HEK293 (cell line): ENCODE measurements around the gene MAGEB4.

Experiments
- CTCF ChIA-PET: fragments of 350-600 bp; formaldehyde crosslinking; extraction: SDS; loops from one replicate; lab custom pipeline; 2021; ENCODE audit warnings: antibody characterized with exemption; lab: Yijun Ruan, JAX
- POLR2A ChIA-PET: fragments of 300-600 bp; formaldehyde crosslinking; extraction: SDS; loops from one replicate; lab custom pipeline; 2020; ENCODE audit warnings: antibody characterized with exemption, inconsistent platforms; lab: Yijun Ruan, JAX
- H3K27ac ChIP-seq: fragments of 200-500 bp; sonication (Bioruptor generic); 2 replicates; pipeline ENCODE4 v1.5.1; 2014; ENCODE audit warnings: low read depth, low read length, control low read depth, inconsistent platforms; ENCODE audit errors: extremely low read depth
- H3K36me3 ChIP-seq, 2 experiments: fragments of 200-500 bp in 1 of 2; sonication (Bioruptor generic) in 1 of 2; 1 replicate in 1 of 2; 2 replicates in 1 of 2; pipeline ENCODE4 v1.5.1; 2014 to 2017; ENCODE audit warnings: inconsistent platforms in 2 of 2, low read length in 2 of 2; ENCODE audit not compliant: control insufficient read depth in 2 of 2, insufficient read depth in 1 of 2
- H3K4me1 ChIP-seq: fragments of 200-500 bp; sonication (Bioruptor generic); 2 replicates; pipeline ENCODE4 v1.5.1; 2014; ENCODE audit warnings: mild to moderate bottlenecking, low read length, inconsistent platforms; ENCODE audit not compliant: control insufficient read depth, insufficient read depth
- H3K4me3 ChIP-seq: 2 replicates; pipeline ENCODE4 v1.5.1; 2011; ENCODE audit warnings: low read depth, mild to moderate bottlenecking, control low read depth, low read length, moderate library complexity
- H3K9me3 ChIP-seq: fragments of 200-500 bp; sonication (Bioruptor generic); 2 replicates; pipeline ENCODE4 v1.5.1; 2014; ENCODE audit warnings: low read depth, low read length, inconsistent platforms; ENCODE audit not compliant: control insufficient read depth, insufficient read depth
- GLIS2 ChIP-seq: fragments of 450-650 bp; formaldehyde crosslinking; IDR thresholded peaks from 2 replicates; pipeline ENCODE4 v1.5.1; 2016; ENCODE audit warnings: missing biosample characterization, missing genetic modification characterization
- KLF9 ChIP-seq: fragments of 450-650 bp; formaldehyde crosslinking; IDR thresholded peaks from 2 replicates; pipeline ENCODE4 v1.5.1; 2016; ENCODE audit warnings: missing biosample characterization, missing genetic modification characterization, low read depth
- SCRT2 ChIP-seq: fragments of 450-650 bp; formaldehyde crosslinking; IDR thresholded peaks from 2 replicates; pipeline ENCODE4 v1.5.1; 2016; ENCODE audit warnings: missing biosample characterization, missing genetic modification characterization
- ZBTB49 ChIP-seq: fragments of 450-650 bp; formaldehyde crosslinking; IDR thresholded peaks from 2 replicates; pipeline ENCODE4 v1.5.1; 2016; ENCODE audit warnings: missing biosample characterization, missing genetic modification characterization, low read depth
- ZNF157 ChIP-seq: fragments of 450-650 bp; formaldehyde crosslinking; IDR thresholded peaks from 2 replicates; pipeline ENCODE4 v1.5.1; 2016; ENCODE audit warnings: missing biosample characterization, missing genetic modification characterization
- ZNF280D ChIP-seq: fragments of 450-650 bp; formaldehyde crosslinking; IDR thresholded peaks from 2 replicates; pipeline ENCODE4 v1.5.1; 2016; ENCODE audit warnings: missing biosample characterization, missing genetic modification characterization
- ZNF362 ChIP-seq: fragments of 450-650 bp; formaldehyde crosslinking; IDR thresholded peaks from 2 replicates; pipeline ENCODE4 v1.5.1; 2016; ENCODE audit warnings: missing biosample characterization, missing genetic modification characterization
- ZNF560 ChIP-seq: fragments of 450-650 bp; formaldehyde crosslinking; IDR thresholded peaks from 2 replicates; pipeline ENCODE4 v1.5.1; 2017; ENCODE audit warnings: missing biosample characterization, missing genetic modification characterization, borderline replicate concordance
- ZNF654 ChIP-seq: fragments of 450-650 bp; formaldehyde crosslinking; IDR thresholded peaks from 2 replicates; pipeline ENCODE4 v1.5.1; 2016; ENCODE audit warnings: low read depth, missing biosample characterization, missing genetic modification characterization
- ZNF677 ChIP-seq: fragments of 450-650 bp; IDR thresholded peaks from 2 replicates; pipeline ENCODE4 v1.5.0; 2018; ENCODE audit warnings: missing biosample characterization, mild to moderate bottlenecking, missing genetic modification characterization, moderate library complexity
- ZNF768 ChIP-seq: fragments of 450-650 bp; formaldehyde crosslinking; IDR thresholded peaks from 2 replicates; pipeline ENCODE4 v1.5.1; 2018; ENCODE audit warnings: missing biosample characterization, mild to moderate bottlenecking, missing genetic modification characterization
- ZSCAN30 ChIP-seq: fragments of 450-650 bp; IDR thresholded peaks from 2 replicates; pipeline ENCODE4 v1.5.1; 2018; ENCODE audit warnings: missing biosample characterization, mild to moderate bottlenecking, missing genetic modification characterization, moderate library complexity

The MAGEB4 gene

GRCh38 chrX:30228526-30228925 lies 13.3 kb upstream of the MAGEB4 start:
- no peaks in the 10 kb centered on the region for H3K9me3 ChIP-seq
- H3K4me3 ChIP-seq = no peak overlapping the region
- no peak for TF ChIP-seq KLF9 (tag by site-specific recombination)
- ChIA-PET CTCF (no interaction called here), POLR2A (no interaction called here)
- no peaks in the 10 kb centered on the region for H3K4me1 ChIP-seq
- H3K36me3 ChIP-seq = no peaks in the 10 kb centered on the region
- no peak overlapping the region for H3K27ac ChIP-seq

GRCh38 chrX:30230395-30230794 lies 11.4 kb upstream of the MAGEB4 start, which contains the start of gene MAGEB3:
Gene MAGEB3, plus strand, starts transcription at chrX:30230657. Its CDS starts 5,268 bp downstream, at chrX:30235925.
- Histone ChIP-seq H3K4me1 (no peaks in the 10 kb centered on the region), H3K27ac (no peak within 1 kb of the TSS), H3K36me3 (no peaks in the 10 kb centered on the region), H3K4me3 (no peak within 1 kb of the TSS), H3K9me3 (no peaks in the 10 kb centered on the region)
- POLR2A ChIA-PET = no interaction called here
- CTCF ChIA-PET = no interaction called here
- TF ChIP-seq ZNF677 (tag by site-specific recombination) = no peak

- Histone ChIP-seq H3K36me3 (no peaks in the 10 kb centered on the region), H3K27ac (no peak within 1 kb of the TSS)
- POLR2A ChIA-PET = no interaction called here
- TF ChIP-seq ZNF654 (tag by site-specific recombination) (no peak), ZNF280D (tag by site-specific recombination) (no peak), ZNF768 (tag by site-specific recombination) (no peak), GLIS2 (tag by site-specific recombination) (no peak), ZNF560 (no peak), ZNF362 (tag by site-specific recombination) (no peak), ZNF157 (tag by site-specific recombination) (no peak), ZBTB49 (tag by site-specific recombination) (no peak), ZSCAN30 (tag by site-specific recombination) (no peak), SCRT2 (no peak)
- TF ChIP-seq, all 188 proteins: peak for 0
- H3K4me1 ChIP-seq = no peaks in the 10 kb centered on the region
- CTCF ChIA-PET = no interaction called here
- no peak within 1 kb of the TSS for H3K4me3 ChIP-seq
- H3K9me3 ChIP-seq = no peaks in the 10 kb centered on the region
These were observed 5.1 kb downstream of the MAGEB4 start, which contains the start of gene MAGEB1 for GRCh38 chrX:30246769-30247489. Gene MAGEB1, plus strand, starts transcription at chrX:30247146. Its CDS starts 3,348 bp downstream, at chrX:30250494.
